ENCODE data around the gene MED16. TPM values are rescaled to one million over a fixed set of nuclear protein-coding genes. Genes with fewer than 3 reads are reported as not detected.

The MED16 gene
- total and polyA plus RNA-seq, 7 donors: 30.7 to 66.5 (median 51.3) TPM

- intact Hi-C loops (cut with DNase I): no loop called here
- TF ChIP-seq CTCF (IDR thresholded peaks at IDR 0.05): no peak
- Histone ChIP-seq H3K36me3 (ENCODE audit: insufficient read depth in 1 of 2, low read depth in 1 of 2) (peaks cover 9 to 69% of the 10 kb centered on the region in 2 donors), H3K27ac (no peak overlapping the region), H3K27me3 (ENCODE audit: insufficient read depth in 3 of 3, low read length in 2 of 3) (no peaks in the 10 kb centered on the region), H3K4me3 (no peak overlapping the region), H3K9me3 (no peaks in the 10 kb centered on the region), H3K4me1 (no peaks in the 10 kb centered on the region)
- 87 to 92% (median 90%) methylated on average over 30 of the region's 30 CpGs for WGBS, 3 donors
- ATAC-seq: no peak
- peak in 1 of 2 donors; percentile 42 for DNase-seq
These were observed 4.2 kb downstream of the MED16 start for GRCh38 chr19:888581-889385.

GRCh38 chr19:887599-887998 is 5.4 kb downstream of the MED16 start:
- DNase-seq: no peak
- Histone ChIP-seq H3K27ac (no peak overlapping the region), H3K4me1 (no peaks in the 10 kb centered on the region), H3K4me3 (no peak overlapping the region), H3K36me3 (ENCODE audit: insufficient read depth in 1 of 2, low read depth in 1 of 2) (peaks cover 9 to 77% of the 10 kb centered on the region in 2 donors), H3K9me3 (no peaks in the 10 kb centered on the region), H3K27me3 (ENCODE audit: insufficient read depth in 3 of 3, low read length in 2 of 3) (no peaks in the 10 kb centered on the region)
- intact Hi-C loops (cut with DNase I): no loop called here
- no peak for ATAC-seq
- WGBS, 3 donors: 93 to 95% (median 95%) methylated on average over 10 of the region's 10 CpGs
- TF ChIP-seq CTCF (IDR thresholded peaks at IDR 0.05): no peak

GRCh38 chr19:887072-887471 is 5.9 kb downstream of the MED16 start:
- no peak overlapping the region for H3K4me3 ChIP-seq
- H3K4me1 ChIP-seq: no peaks in the 10 kb centered on the region
- WGBS, 3 donors: 83 to 85% (median 84%) methylated on average over 16 of the region's 16 CpGs
- no peak for TF ChIP-seq CTCF (IDR thresholded peaks at IDR 0.05)
- DNase-seq: no peak
- no peak overlapping the region for H3K27ac ChIP-seq
- H3K9me3 ChIP-seq: no peaks in the 10 kb centered on the region
- peaks cover 9 to 82% of the 10 kb centered on the region in 2 donors for H3K36me3 ChIP-seq (ENCODE audit: insufficient read depth in 1 of 2, low read depth in 1 of 2)
- no peaks in the 10 kb centered on the region for H3K27me3 ChIP-seq (ENCODE audit: insufficient read depth in 3 of 3, low read length in 2 of 3)
- no peak for ATAC-seq
- intact Hi-C loops (cut with DNase I): no loop called here

- Histone ChIP-seq H3K9me3 (no peaks in the 10 kb centered on the region), H3K27ac (no peak overlapping the region), H3K4me3 (no peak overlapping the region), H3K36me3 (ENCODE audit: insufficient read depth in 1 of 2, low read depth in 1 of 2) (peaks cover 9 to 92% of the 10 kb centered on the region in 2 donors), H3K4me1 (no peaks in the 10 kb centered on the region), H3K27me3 (ENCODE audit: insufficient read depth in 3 of 3, low read length in 2 of 3) (no peaks in the 10 kb centered on the region)
- no peak for TF ChIP-seq CTCF (IDR thresholded peaks at IDR 0.05)
- DNase-seq (peak in 1 of 2 donors; percentile 43), ATAC-seq (no peak)
- intact Hi-C loops (cut with DNase I): no loop called here
- WGBS, 3 donors: 95% methylated on average over 58 to 64 of the region's 64 CpGs
These were observed 7.3 kb downstream of the MED16 start for GRCh38 chr19:885536-886224.
